Vagina (tissue), 2 donors: ENCODE results near the gene RUNX3. TPM values are rescaled to one million over a fixed set of nuclear protein-coding genes. Genes with fewer than 3 reads are reported as not detected.

Experiments
- DNase-seq, 2 donors: peaks; one replicate each; pipeline ENCODE4 v3.0.0-alpha.2; 2017; ENCODE audit errors: extremely low spot score in 2 of 2
- H3K27ac ChIP-seq: fragments of 200-600 bp; sonication (generic); one replicate; pipeline ENCODE4 v1.5.1; 2019
- H3K27me3 ChIP-seq: fragments of 200-600 bp; sonication (generic); one replicate; pipeline ENCODE4 v1.5.1; 2019
- H3K36me3 ChIP-seq, 2 donors: fragments of 200-600 bp; sonication (generic); one replicate each; pipeline ENCODE4 v1.5.1; 2017 to 2019
- H3K4me1 ChIP-seq: fragments of 200-600 bp; sonication (generic); one replicate; pipeline ENCODE4 v1.5.1; 2019
- H3K4me3 ChIP-seq, 2 donors: fragments of 200-600 bp; sonication (generic); 1 replicate in 1 of 2; 2 replicates in 1 of 2; pipeline ENCODE4 v1.5.1; 2016 to 2019
- H3K9me3 ChIP-seq: fragments of 200-600 bp; sonication (generic); one replicate; pipeline ENCODE4 v1.5.1; 2019
- POLR2A ChIP-seq, 2 donors: fragments of 450-650 bp; IDR thresholded peaks; one replicate each; pipeline ENCODE4 v1.6.1; 2017; ENCODE audit warnings: antibody characterized with exemption in 2 of 2, mild to moderate bottlenecking in 2 of 2, moderate library complexity in 2 of 2
- POLR2AphosphoS5 ChIP-seq, 2 donors: sonication (generic); formaldehyde crosslinking; IDR thresholded peaks; one replicate each; pipeline ENCODE4 v1.9.0; 2017; ENCODE audit warnings: antibody characterized with exemption in 2 of 2, mild to moderate bottlenecking in 2 of 2, low read depth in 1 of 2; ENCODE audit not compliant: insufficient read depth in 1 of 2
- intact Hi-C: fragments of 100-400 bp; cut with DNase I; formaldehyde crosslinking; loops from one replicate; pipeline ENCODE4 v1.15.1; 2023
- total RNA-seq: library from RNA; depleted of rRNA; stranded (reverse); fragments of >200 nt; gene quantifications from one replicate; pipeline ENCODE4 v1.2.3, GENCODE V29; 2016
- TF ChIP-seq, protein P1 (sequence below), 3 experiments: fragments of 450-650 bp in 2 of 3; fragments of 200-600 bp in 1 of 3; sonication (generic) in 1 of 3; IDR thresholded peaks; one replicate each; pipeline ENCODE4 v1.5.1; 2017 to 2019; ENCODE audit warnings: antibody characterized with exemption in 3 of 3, mild to moderate bottlenecking in 2 of 3, moderate library complexity in 2 of 3

Gene RUNX3
- total RNA-seq, 1 donor from 2014 or later, result 4.2 TPM

GRCh38 chr1:24939675-24940193 is 9.7 kb upstream of the RUNX3 start:
- no peak overlapping the region for H3K4me3 ChIP-seq
- intact Hi-C loops, result no loop called here
- no peaks in the 10 kb centered on the region for H3K27me3 ChIP-seq
- H3K27ac ChIP-seq, result no peak overlapping the region
- H3K4me1 ChIP-seq, result no peaks in the 10 kb centered on the region
- no peak for DNase-seq
- H3K9me3 ChIP-seq, result no peaks in the 10 kb centered on the region
- TF ChIP-seq POLR2A (IDR thresholded peaks at IDR 0.05) (no peak), POLR2AphosphoS5 (IDR thresholded peaks at IDR 0.05; ENCODE audit: insufficient read depth in 1 of 2, low read depth in 1 of 2) (no peak)
- TF ChIP-seq, protein P1, sequence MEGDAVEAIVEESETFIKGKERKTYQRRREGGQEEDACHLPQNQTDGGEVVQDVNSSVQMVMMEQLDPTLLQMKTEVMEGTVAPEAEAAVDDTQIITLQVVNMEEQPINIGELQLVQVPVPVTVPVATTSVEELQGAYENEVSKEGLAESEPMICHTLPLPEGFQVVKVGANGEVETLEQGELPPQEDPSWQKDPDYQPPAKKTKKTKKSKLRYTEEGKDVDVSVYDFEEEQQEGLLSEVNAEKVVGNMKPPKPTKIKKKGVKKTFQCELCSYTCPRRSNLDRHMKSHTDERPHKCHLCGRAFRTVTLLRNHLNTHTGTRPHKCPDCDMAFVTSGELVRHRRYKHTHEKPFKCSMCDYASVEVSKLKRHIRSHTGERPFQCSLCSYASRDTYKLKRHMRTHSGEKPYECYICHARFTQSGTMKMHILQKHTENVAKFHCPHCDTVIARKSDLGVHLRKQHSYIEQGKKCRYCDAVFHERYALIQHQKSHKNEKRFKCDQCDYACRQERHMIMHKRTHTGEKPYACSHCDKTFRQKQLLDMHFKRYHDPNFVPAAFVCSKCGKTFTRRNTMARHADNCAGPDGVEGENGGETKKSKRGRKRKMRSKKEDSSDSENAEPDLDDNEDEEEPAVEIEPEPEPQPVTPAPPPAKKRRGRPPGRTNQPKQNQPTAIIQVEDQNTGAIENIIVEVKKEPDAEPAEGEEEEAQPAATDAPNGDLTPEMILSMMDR (IDR thresholded peaks at IDR 0.05), result no peak
- H3K36me3 ChIP-seq, result no peaks in the 10 kb centered on the region

GRCh38 chr1:24939040-24939674 is 9.1 kb upstream of the RUNX3 start:
- H3K4me1 ChIP-seq, result no peaks in the 10 kb centered on the region
- no peak overlapping the region for H3K4me3 ChIP-seq
- no peak overlapping the region for H3K27ac ChIP-seq
- no peaks in the 10 kb centered on the region for H3K27me3 ChIP-seq
- no peak for TF ChIP-seq POLR2A (IDR thresholded peaks at IDR 0.05)
- no peak for TF ChIP-seq POLR2AphosphoS5 (IDR thresholded peaks at IDR 0.05; ENCODE audit: insufficient read depth in 1 of 2, low read depth in 1 of 2)
- TF ChIP-seq, protein P1 (IDR thresholded peaks at IDR 0.05), result no peak
- intact Hi-C loops, result no loop called here
- no peak for DNase-seq
- H3K36me3 ChIP-seq, result no peaks in the 10 kb centered on the region
- H3K9me3 ChIP-seq, result no peaks in the 10 kb centered on the region

GRCh38 chr1:24938276-24938675 is 8.2 kb upstream of the RUNX3 start:
- intact Hi-C loops, result no loop called here
- no peaks in the 10 kb centered on the region for H3K27me3 ChIP-seq
- H3K4me1 ChIP-seq, result no peaks in the 10 kb centered on the region
- no peak overlapping the region for H3K4me3 ChIP-seq
- no peaks in the 10 kb centered on the region for H3K9me3 ChIP-seq
- H3K27ac ChIP-seq, result no peak overlapping the region
- H3K36me3 ChIP-seq, result no peaks in the 10 kb centered on the region
- DNase-seq, result no peak
- TF ChIP-seq POLR2A (IDR thresholded peaks at IDR 0.05) (no peak), POLR2AphosphoS5 (IDR thresholded peaks at IDR 0.05; ENCODE audit: insufficient read depth in 1 of 2, low read depth in 1 of 2) (no peak)
- TF ChIP-seq, protein P1 (IDR thresholded peaks at IDR 0.05), result no peak

- Histone ChIP-seq H3K27me3 (peaks cover 10% of the 10 kb centered on the region), H3K27ac (no peak overlapping the region), H3K4me3 (no peak overlapping the region), H3K36me3 (no peaks in the 10 kb centered on the region), H3K9me3 (no peaks in the 10 kb centered on the region), H3K4me1 (peaks cover 9% of the 10 kb centered on the region)
- no peak for DNase-seq
- intact Hi-C loops, result no loop called here
- TF ChIP-seq, protein P1 (IDR thresholded peaks at IDR 0.05), result no peak
- TF ChIP-seq POLR2A (IDR thresholded peaks at IDR 0.05), result no peak
- TF ChIP-seq POLR2AphosphoS5 (IDR thresholded peaks at IDR 0.05; ENCODE audit: insufficient read depth in 1 of 2, low read depth in 1 of 2), result no peak
Measured at GRCh38 chr1:24936684-24937083, 6.6 kb upstream of the RUNX3 start.
